ENCODE data around the gene STAP1.

DNA sequence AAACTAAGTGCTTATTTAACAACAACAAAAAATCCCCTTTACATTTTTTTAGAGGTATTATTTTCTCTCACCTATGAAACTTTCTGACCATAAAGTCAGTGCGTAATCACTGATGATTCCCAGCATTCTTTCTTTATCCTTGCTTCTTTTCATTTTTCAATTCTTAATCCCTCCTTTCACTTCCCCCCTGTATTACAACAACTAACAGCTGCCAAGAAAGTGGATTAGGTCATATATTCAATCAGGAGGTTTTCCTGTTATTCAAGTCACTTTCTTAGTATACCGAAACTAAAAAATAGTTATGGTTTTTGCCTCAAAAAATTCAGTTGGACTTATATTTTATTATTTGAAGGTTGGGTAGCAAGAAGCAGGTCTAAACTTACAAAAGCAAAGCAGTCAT is 2.1 kb upstream of the STAP1 start:
- TF ChIP-seq POLR2A (IDR thresholded peaks at IDR 0.05; ENCODE audit: low read depth, low read length), result no peak
- TF ChIP-seq POLR2AphosphoS5 (IDR thresholded peaks at IDR 0.05; ENCODE audit: low read depth, low read length), result no peak
- TF ChIP-seq TAF1 (IDR thresholded peaks at IDR 0.05; ENCODE audit: borderline replicate concordance, low read depth, low read length), result no peak

Data from GM12892 (cell line).